HepG2 (cell line): ENCODE measurements around the gene B3GALNT2. TPM values are rescaled to one million over a fixed set of nuclear protein-coding genes. Genes with fewer than 3 reads are reported as not detected.

Experiments used
- E2F1 ChIP-seq: sonication (generic); formaldehyde crosslinking; IDR thresholded peaks from 2 replicates; pipeline ENCODE4 v1.5.0; 2020; ENCODE audit warnings: missing genetic modification reagents
- MXD1 ChIP-seq: sonication (generic); formaldehyde crosslinking; IDR thresholded peaks from 2 replicates; pipeline ENCODE4 v1.4.0; 2020; ENCODE audit warnings: mild to moderate bottlenecking, missing genetic modification reagents
- POGK ChIP-seq: sonication (generic); formaldehyde crosslinking; conservative IDR thresholded peaks from 2 replicates; pipeline ENCODE4 v1.8.0; 2022; ENCODE audit warnings: mild to moderate bottlenecking, moderate library complexity, missing genetic modification reagents
- TOE1 ChIP-seq: sonication (generic); formaldehyde crosslinking; IDR thresholded peaks from 2 replicates; pipeline ENCODE4 v1.4.0; 2020; ENCODE audit warnings: mild to moderate bottlenecking, missing genetic modification reagents
- ZNF10 ChIP-seq: sonication (generic); formaldehyde crosslinking; IDR thresholded peaks from 2 replicates; pipeline ENCODE4 v1.4.0; 2020; ENCODE audit warnings: mild to moderate bottlenecking, low read depth, missing genetic modification reagents, borderline replicate concordance
- ZNF501 ChIP-seq: sonication (generic); formaldehyde crosslinking; IDR thresholded peaks from 2 replicates; pipeline ENCODE4 v1.5.1; 2020; ENCODE audit warnings: mild to moderate bottlenecking, moderate library complexity, missing genetic modification reagents
- ZNF512 ChIP-seq: sonication (generic); formaldehyde crosslinking; IDR thresholded peaks from 2 replicates; pipeline ENCODE4 v1.4.0; 2020; ENCODE audit warnings: mild to moderate bottlenecking, missing genetic modification reagents
- polyA plus RNA-seq, 8 experiments: library from polyadenylated mRNA; depleted of rRNA in 3 of 8; stranded (reverse) in 7 of 8; unstranded in 1 of 8; fragments of >200 nt; fragmentation: Illumina TruSeq in 4 of 8; extraction: Trizol in 4 of 8; gene quantifications; 2 replicates each; pipeline versions ENCODE4 v1.2.1 to v1.2.3, GENCODE V29; 2011 to 2016; ENCODE audit warnings: low read depth in 4 of 8, missing spikeins in 1 of 8, mixed read lengths in 1 of 8; ENCODE audit not compliant: insufficient read depth in 1 of 8
- total RNA-seq, 5 experiments: library from RNA; depleted of rRNA; stranded (reverse); fragments of >200 nt; fragmentation: Illumina TruSeq; extraction: Trizol; gene quantifications; 2 replicates each; pipeline ENCODE4 v1.2.3, GENCODE V29; 2016; ENCODE audit warnings: low read depth in 1 of 5
- TF ChIP-seq, protein P1 (sequence below): sonication (generic); formaldehyde crosslinking; IDR thresholded peaks from 2 replicates; pipeline ENCODE4 v1.5.0; 2020; ENCODE audit warnings: missing genetic modification reagents

B3GALNT2 gene
- total and polyA plus RNA-seq, 2 of the 13 experiments (the other 11 are each of a cell fraction or from before 2014, with no cell fraction given) = 16.5 to 28.9 TPM

- TF ChIP-seq ZNF512 (CRISPR knock-in tag) (no peak), TOE1 (CRISPR knock-in tag) (peak; percentile 74; the same call in 1 of the 2 replicates), ZNF10 (CRISPR knock-in tag) (no peak), MXD1 (CRISPR knock-in tag) (no peak), E2F1 (CRISPR knock-in tag) (0 out of 2 replicates have a peak, but pooled peaks have one; percentile 11), ZNF501 (peak; percentile 52; the same call in 1 of the 2 replicates), POGK (0 out of 2 replicates have a peak, but pooled peaks have one; percentile 31)
- TF ChIP-seq, protein P1, sequence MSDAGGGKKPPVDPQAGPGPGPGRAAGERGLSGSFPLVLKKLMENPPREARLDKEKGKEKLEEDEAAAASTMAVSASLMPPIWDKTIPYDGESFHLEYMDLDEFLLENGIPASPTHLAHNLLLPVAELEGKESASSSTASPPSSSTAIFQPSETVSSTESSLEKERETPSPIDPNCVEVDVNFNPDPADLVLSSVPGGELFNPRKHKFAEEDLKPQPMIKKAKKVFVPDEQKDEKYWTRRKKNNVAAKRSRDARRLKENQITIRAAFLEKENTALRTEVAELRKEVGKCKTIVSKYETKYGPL (CRISPR knock-in tag) = peak; percentile 26; the same call in 1 of the 2 replicates
Measured at GRCh38 chr1:235409042-235409820, 95.0 kb downstream of the B3GALNT2 start (continued).
